ENCODE data around the gene NFATC2IP. TPM values are rescaled to one million over a fixed set of nuclear protein-coding genes. Genes with fewer than 3 reads are reported as not detected.

The NFATC2IP gene
- polyA plus RNA-seq, 2 of the 4 experiments (the other 2 are of a cell fraction): 29.7 to 32.2 TPM

GRCh38 chr16:28998837-28999236 lies 48.1 kb downstream of the NFATC2IP start (continued):
- TF ChIP-seq HMGXB4 (CRISPR knock-in tag; IDR thresholded peaks at IDR 0.05; ENCODE audit: borderline replicate concordance) (no peak), EHMT2 (IDR thresholded peaks at IDR 0.05; ENCODE audit: low read depth) (no peak), SMC3 (IDR thresholded peaks at IDR 0.05) (no peak), HOXB5 (CRISPR knock-in tag; IDR thresholded peaks at IDR 0.05) (no peak), RCOR1 (IDR thresholded peaks at IDR 0.05; ENCODE audit: low read depth, low read length) (no peak), GATA3 (IDR thresholded peaks at IDR 0.05; ENCODE audit: borderline replicate concordance) (no peak), POLR2A (IDR thresholded peaks at IDR 0.05; ENCODE audit: low read length) (no peak), MAFK (IDR thresholded peaks at IDR 0.05; ENCODE audit: partially characterized antibody) (no peak), RARB (CRISPR knock-in tag; IDR thresholded peaks at IDR 0.05) (no peak), HDAC2 (IDR thresholded peaks at IDR 0.05) (no peak)

GRCh38 chr16:28999577-28999976 lies 48.8 kb downstream of the NFATC2IP start:
- no peaks in the 10 kb centered on the region for H3K9me3 ChIP-seq
- no peaks in the 10 kb centered on the region for H3K4me1 ChIP-seq
- TF ChIP-seq E2F6 (IDR thresholded peaks at IDR 0.05; ENCODE audit: borderline replicate concordance, low read depth) (no peak), RNF2 (IDR thresholded peaks at IDR 0.05; ENCODE audit: borderline replicate concordance, low read depth) (no peak), NR3C1 (IDR thresholded peaks at IDR 0.05) (no peak), RAD21 (conservative IDR thresholded peaks at IDR 0.05 in 1 of 2, IDR thresholded peaks at IDR 0.05 in 1 of 2) (no peak), FOXS1 (CRISPR knock-in tag; IDR thresholded peaks at IDR 0.05) (no peak), CTCF (IDR thresholded peaks at IDR 0.05) (no peak), ZC3H11A (IDR thresholded peaks at IDR 0.05) (no peak), JUN (IDR thresholded peaks at IDR 0.05) (no peak), BHLHE40 (IDR thresholded peaks at IDR 0.05; ENCODE audit: low read depth, low read length) (no peak), HEYL (CRISPR knock-in tag; IDR thresholded peaks at IDR 0.05) (no peak), HDAC2 (IDR thresholded peaks at IDR 0.05) (no peak), HOXA7 (CRISPR knock-in tag; IDR thresholded peaks at IDR 0.05) (no peak), NFE2L2 (conservative IDR thresholded peaks at IDR 0.05; ENCODE audit: low read length) (no peak), TP53 (CRISPR knock-in tag; IDR thresholded peaks at IDR 0.05) (no peak), EHMT2 (IDR thresholded peaks at IDR 0.05; ENCODE audit: low read depth) (no peak), MAFK (IDR thresholded peaks at IDR 0.05; ENCODE audit: partially characterized antibody) (no peak), JUNB (IDR thresholded peaks at IDR 0.05) (no peak), REST (IDR thresholded peaks at IDR 0.05) (no peak)
- ATAC-seq (no peak), DNase-seq (ENCODE audit: low read depth in 1 of 2, low spot score in 1 of 2) (no peak), FAIRE-seq (no peak)
- H3K4me2 ChIP-seq: no peak overlapping the region
- no peak overlapping the region for H3K27ac ChIP-seq
- POLR2A ChIA-PET: no interaction called here
- CTCF ChIA-PET: interaction anchor here (1.0 to 1.4 kb wide), 3 partner anchors 11 to 22 kb away, joined by 3 to 4 read pairs (median 4); partner anchors contain the start of gene LAT
- H3K4me3 ChIP-seq: no peak overlapping the region
- 51% methylated on average over 4 of the region's 4 CpGs for WGBS (ENCODE audit: missing lambda C conversion rate)

Measured in A549 (cell line).